Measurements from ENCODE around the gene CDH8. TPM values are rescaled to one million over a fixed set of nuclear protein-coding genes. Genes with fewer than 3 reads are reported as not detected.
"Not testable (repeated sequence)": the region's sequence is repeated elsewhere in the genome, so short reads cannot be mapped to it uniquely, and the experiment has no call there.

Gene CDH8
- total RNA-seq, 1 experiment from 2014 or later = 50.5 TPM

DNA sequence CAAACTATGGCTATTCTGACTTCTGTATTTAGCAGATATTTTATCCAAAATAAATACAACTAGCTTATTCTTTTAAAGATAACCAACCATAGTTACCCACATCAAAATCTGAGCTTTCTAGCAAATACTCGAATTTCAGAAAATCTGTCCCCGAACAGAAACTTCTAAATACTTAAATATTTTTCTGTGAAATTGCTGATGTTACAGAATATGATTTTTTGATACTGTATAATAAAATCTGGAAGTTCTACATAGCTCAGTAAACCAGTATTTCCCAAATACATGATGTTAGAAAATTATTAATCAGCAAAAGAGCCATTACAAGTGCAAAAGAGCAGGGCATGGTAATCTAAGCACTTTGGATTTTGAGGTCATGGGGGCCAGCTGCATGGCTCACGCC, 114.9 kb downstream of the CDH8 start:
- no TSS peak for BruUV-seq (replicated peaks)
- H3K9me3 ChIP-seq (ENCODE audit: low read depth, low read length, poor library complexity, severe bottlenecking) = no peaks in the 10 kb centered on the region
- no peak for DNase-seq (ENCODE audit: low spot score)
- intact Hi-C loops (cut with micrococcal nuclease; ENCODE audit: unreplicated experiment) = no loop called here
- ChIA-PET POLR2A (ENCODE audit: low non-redundant PET) (no interaction called here), CTCF (no interaction called here)
- TF ChIP-seq, protein P1, sequence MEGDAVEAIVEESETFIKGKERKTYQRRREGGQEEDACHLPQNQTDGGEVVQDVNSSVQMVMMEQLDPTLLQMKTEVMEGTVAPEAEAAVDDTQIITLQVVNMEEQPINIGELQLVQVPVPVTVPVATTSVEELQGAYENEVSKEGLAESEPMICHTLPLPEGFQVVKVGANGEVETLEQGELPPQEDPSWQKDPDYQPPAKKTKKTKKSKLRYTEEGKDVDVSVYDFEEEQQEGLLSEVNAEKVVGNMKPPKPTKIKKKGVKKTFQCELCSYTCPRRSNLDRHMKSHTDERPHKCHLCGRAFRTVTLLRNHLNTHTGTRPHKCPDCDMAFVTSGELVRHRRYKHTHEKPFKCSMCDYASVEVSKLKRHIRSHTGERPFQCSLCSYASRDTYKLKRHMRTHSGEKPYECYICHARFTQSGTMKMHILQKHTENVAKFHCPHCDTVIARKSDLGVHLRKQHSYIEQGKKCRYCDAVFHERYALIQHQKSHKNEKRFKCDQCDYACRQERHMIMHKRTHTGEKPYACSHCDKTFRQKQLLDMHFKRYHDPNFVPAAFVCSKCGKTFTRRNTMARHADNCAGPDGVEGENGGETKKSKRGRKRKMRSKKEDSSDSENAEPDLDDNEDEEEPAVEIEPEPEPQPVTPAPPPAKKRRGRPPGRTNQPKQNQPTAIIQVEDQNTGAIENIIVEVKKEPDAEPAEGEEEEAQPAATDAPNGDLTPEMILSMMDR (conservative IDR thresholded peaks at IDR 0.05; ENCODE audit: low read depth, low read length) = no peak
- TF ChIP-seq EZH2 (IDR thresholded peaks at IDR 0.05; ENCODE audit: borderline replicate concordance, low read depth, low read length, poor library complexity, severe bottlenecking) = no peak
- H3K27ac ChIP-seq (ENCODE audit: low read depth, low read length, poor library complexity, severe bottlenecking) = no peak overlapping the region
- H3K4me3 ChIP-seq (ENCODE audit: low read depth, low read length, poor library complexity, severe bottlenecking) = no peak overlapping the region
- no peaks in the 10 kb centered on the region for H3K36me3 ChIP-seq (ENCODE audit: insufficient read depth, low read length, poor library complexity, severe bottlenecking)
- H3K4me1 ChIP-seq (ENCODE audit: insufficient read depth, low read length, poor library complexity, severe bottlenecking) = peaks cover 3% of the 10 kb centered on the region
- no peaks in the 10 kb centered on the region for H3K27me3 ChIP-seq (replicated peaks; ENCODE audit: insufficient read depth, low read depth, low read length, poor library complexity)

DNA sequence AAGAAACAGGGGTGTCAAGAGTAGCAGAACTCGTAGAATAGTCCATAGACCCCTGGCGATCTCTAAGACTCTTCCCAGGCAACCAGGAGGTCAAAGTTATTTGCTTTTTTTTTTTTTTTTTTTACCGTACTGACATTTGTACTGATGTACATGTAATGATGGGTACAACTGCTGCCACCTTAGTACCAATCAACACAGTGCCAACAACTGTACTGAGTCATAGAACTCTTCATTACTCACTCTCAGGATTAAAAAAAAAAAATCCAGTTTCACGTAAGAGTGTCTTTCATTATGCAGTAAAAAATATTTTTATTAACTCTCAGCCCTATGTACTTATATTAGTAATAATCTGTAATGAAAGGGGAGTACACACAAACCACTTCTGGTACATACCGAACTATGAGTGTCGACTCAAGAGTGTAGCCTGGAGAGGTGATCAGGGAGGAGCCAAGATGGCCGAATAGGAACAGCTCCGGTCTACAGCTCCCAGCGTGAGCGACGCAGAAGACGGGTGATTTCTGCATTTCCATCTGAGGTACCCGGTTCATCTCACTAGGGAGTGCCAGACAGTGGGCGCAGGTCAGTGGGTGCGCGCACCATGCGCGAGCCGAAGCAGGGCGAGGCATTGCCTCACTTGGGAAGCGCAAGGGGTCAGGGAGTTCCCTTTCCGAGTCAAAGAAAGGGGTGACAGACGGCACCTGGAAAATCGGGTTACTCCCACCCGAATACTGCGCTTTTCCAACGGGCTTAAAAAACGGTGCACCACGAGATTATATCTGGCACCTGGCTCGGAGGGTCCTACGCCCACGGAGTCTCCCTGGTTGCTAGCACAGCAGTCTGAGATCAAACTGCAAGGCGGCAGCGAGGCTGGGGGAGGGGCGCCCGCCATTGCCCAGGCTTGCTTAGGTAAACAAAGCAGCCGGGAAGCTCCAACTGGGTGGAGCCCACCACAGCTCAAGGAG, 118.1 kb downstream of the CDH8 start:
- H3K27me3 ChIP-seq (replicated peaks; ENCODE audit: insufficient read depth, low read depth, low read length, poor library complexity); POLR2A ChIA-PET (ENCODE audit: low non-redundant PET); H3K27ac ChIP-seq (ENCODE audit: low read depth, low read length, poor library complexity, severe bottlenecking); H3K36me3 ChIP-seq (ENCODE audit: insufficient read depth, low read length, poor library complexity, severe bottlenecking); CTCF ChIA-PET; H3K4me1 ChIP-seq (ENCODE audit: insufficient read depth, low read length, poor library complexity, severe bottlenecking); intact Hi-C loops (cut with micrococcal nuclease; ENCODE audit: unreplicated experiment); H3K9me3 ChIP-seq (ENCODE audit: low read depth, low read length, poor library complexity, severe bottlenecking); H3K4me3 ChIP-seq (ENCODE audit: low read depth, low read length, poor library complexity, severe bottlenecking); BruUV-seq (replicated peaks); DNase-seq (ENCODE audit: low spot score): not testable (repeated sequence)

DNA sequence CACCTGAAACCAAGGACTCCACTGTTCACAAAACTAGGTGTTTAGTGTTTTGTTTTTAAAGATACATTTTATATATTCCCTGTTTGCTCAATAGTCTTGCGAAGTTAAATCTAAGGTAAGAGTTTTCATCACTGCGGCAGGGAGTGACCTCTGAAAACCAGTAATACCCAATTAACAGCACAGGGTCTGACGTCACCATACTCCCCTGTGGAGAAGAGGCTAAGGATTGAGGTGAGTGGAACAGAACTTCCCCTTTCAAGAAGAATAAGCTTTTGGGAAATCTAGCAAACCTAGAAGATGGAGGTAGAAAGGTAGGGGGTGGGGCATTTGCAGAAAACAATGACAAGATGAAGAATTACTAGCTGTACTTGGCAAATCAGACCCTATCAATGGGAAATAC, 120.7 kb downstream of the CDH8 start:
- no peak for TF ChIP-seq EZH2 (IDR thresholded peaks at IDR 0.05; ENCODE audit: borderline replicate concordance, low read depth, low read length, poor library complexity, severe bottlenecking)
- H3K27me3 ChIP-seq (replicated peaks; ENCODE audit: insufficient read depth, low read depth, low read length, poor library complexity) = no peaks in the 10 kb centered on the region
- no peaks in the 10 kb centered on the region for H3K36me3 ChIP-seq (ENCODE audit: insufficient read depth, low read length, poor library complexity, severe bottlenecking)
- no peak for DNase-seq (ENCODE audit: low spot score)
- intact Hi-C loops (cut with micrococcal nuclease; ENCODE audit: unreplicated experiment) = no loop called here
- no peak overlapping the region for H3K27ac ChIP-seq (ENCODE audit: low read depth, low read length, poor library complexity, severe bottlenecking)
- ChIA-PET POLR2A (ENCODE audit: low non-redundant PET) (no interaction called here), CTCF (no interaction called here)
- H3K9me3 ChIP-seq (ENCODE audit: low read depth, low read length, poor library complexity, severe bottlenecking) = no peaks in the 10 kb centered on the region
- no TSS peak for BruUV-seq (replicated peaks)
- no peak overlapping the region for H3K4me3 ChIP-seq (ENCODE audit: low read depth, low read length, poor library complexity, severe bottlenecking)
- no peaks in the 10 kb centered on the region for H3K4me1 ChIP-seq (ENCODE audit: insufficient read depth, low read length, poor library complexity, severe bottlenecking)

DNA sequence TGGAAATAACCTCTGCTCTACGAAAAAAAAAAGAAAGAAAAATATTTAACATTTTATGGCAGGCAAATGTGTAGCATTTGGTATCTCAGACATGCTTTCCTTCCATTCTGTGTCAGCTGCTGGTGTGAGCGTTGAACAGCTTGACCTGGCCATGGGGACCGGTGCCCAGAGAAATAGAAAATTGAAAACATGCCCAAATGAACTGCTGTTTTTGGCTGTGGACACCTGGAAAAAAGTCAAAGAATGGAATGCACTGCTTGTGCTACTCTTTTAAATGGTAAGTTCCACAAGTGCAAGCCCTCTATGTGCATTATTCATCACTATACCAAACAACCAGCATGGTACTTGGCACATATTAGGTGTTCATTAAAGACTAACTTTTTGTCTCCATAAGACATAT, 127.2 kb downstream of the CDH8 start:
- Histone ChIP-seq H3K27ac (ENCODE audit: low read depth, low read length, poor library complexity, severe bottlenecking) (no peak overlapping the region), H3K27me3 (replicated peaks; ENCODE audit: insufficient read depth, low read depth, low read length, poor library complexity) (no peaks in the 10 kb centered on the region), H3K9me3 (ENCODE audit: low read depth, low read length, poor library complexity, severe bottlenecking) (no peaks in the 10 kb centered on the region), H3K36me3 (ENCODE audit: insufficient read depth, low read length, poor library complexity, severe bottlenecking) (no peaks in the 10 kb centered on the region), H3K4me1 (ENCODE audit: insufficient read depth, low read length, poor library complexity, severe bottlenecking) (no peaks in the 10 kb centered on the region), H3K4me3 (ENCODE audit: low read depth, low read length, poor library complexity, severe bottlenecking) (no peak overlapping the region)
- POLR2A ChIA-PET (ENCODE audit: low non-redundant PET) = no interaction called here
- TF ChIP-seq, protein P1 (conservative IDR thresholded peaks at IDR 0.05; ENCODE audit: low read depth, low read length) = no peak
- no peak for TF ChIP-seq EZH2 (IDR thresholded peaks at IDR 0.05; ENCODE audit: borderline replicate concordance, low read depth, low read length, poor library complexity, severe bottlenecking)
- intact Hi-C loops (cut with micrococcal nuclease; ENCODE audit: unreplicated experiment) = no loop called here
- no peak for DNase-seq (ENCODE audit: low spot score)
- CTCF ChIA-PET = no interaction called here
- BruUV-seq (replicated peaks) = no TSS peak

Data from A673 (cell line).